Endothelial cell (in vitro differentiated cells): ENCODE results near the gene ANG. TPM values are rescaled to one million over a fixed set of nuclear protein-coding genes. Genes with fewer than 3 reads are reported as not detected.

ENCODE experiments used
- DNase-seq: peaks from one replicate; pipeline ENCODE4 v3.0.0; 2021; ENCODE audit warnings: low spot score
- H3K27ac Mint-ChIP-seq: one replicate; pipeline ENCODE4 v1.8.0; 2021; ENCODE audit warnings: mixed read lengths, inconsistent platforms; ENCODE audit not compliant: unreplicated experiment
- H3K27me3 Mint-ChIP-seq: one replicate; pipeline ENCODE4 v1.8.0; 2021; ENCODE audit warnings: mild to moderate bottlenecking, moderate library complexity, mixed read lengths, inconsistent platforms; ENCODE audit not compliant: unreplicated experiment
- H3K36me3 Mint-ChIP-seq: one replicate; pipeline ENCODE4 v1.8.0; 2021; ENCODE audit warnings: mild to moderate bottlenecking, low read depth, mixed read lengths, inconsistent platforms; ENCODE audit not compliant: unreplicated experiment
- H3K4me1 Mint-ChIP-seq: one replicate; pipeline ENCODE4 v1.8.0; 2021; ENCODE audit warnings: mild to moderate bottlenecking, mixed read lengths, inconsistent platforms; ENCODE audit not compliant: unreplicated experiment
- H3K4me3 Mint-ChIP-seq: one replicate; pipeline ENCODE4 v1.8.0; 2021; ENCODE audit warnings: mild to moderate bottlenecking, mixed read lengths, inconsistent platforms; ENCODE audit not compliant: unreplicated experiment
- H3K9me3 Mint-ChIP-seq: one replicate; pipeline ENCODE4 v1.8.0; 2021; ENCODE audit warnings: mixed read lengths, inconsistent platforms; ENCODE audit not compliant: unreplicated experiment
- CTCF ChIP-seq: fragments of 200-600 bp; sonication (generic); IDR thresholded peaks from one replicate; pipeline ENCODE4 v1.5.0; 2021; ENCODE audit warnings: antibody characterized with exemption; ENCODE audit not compliant: unreplicated experiment
- total RNA-seq: library from RNA; stranded (reverse); fragmentation: NEBNext Ultra II Directional; extraction: Animal tissue kit (Norgen Biotek cat#: 25700); gene quantifications from one replicate; pipeline ENCODE4 v1.2.1, GENCODE V29; 2021; ENCODE audit not compliant: unreplicated experiment

ANG gene
- total RNA-seq, 1 donor from 2014 or later, result 6.5 TPM

DNA sequence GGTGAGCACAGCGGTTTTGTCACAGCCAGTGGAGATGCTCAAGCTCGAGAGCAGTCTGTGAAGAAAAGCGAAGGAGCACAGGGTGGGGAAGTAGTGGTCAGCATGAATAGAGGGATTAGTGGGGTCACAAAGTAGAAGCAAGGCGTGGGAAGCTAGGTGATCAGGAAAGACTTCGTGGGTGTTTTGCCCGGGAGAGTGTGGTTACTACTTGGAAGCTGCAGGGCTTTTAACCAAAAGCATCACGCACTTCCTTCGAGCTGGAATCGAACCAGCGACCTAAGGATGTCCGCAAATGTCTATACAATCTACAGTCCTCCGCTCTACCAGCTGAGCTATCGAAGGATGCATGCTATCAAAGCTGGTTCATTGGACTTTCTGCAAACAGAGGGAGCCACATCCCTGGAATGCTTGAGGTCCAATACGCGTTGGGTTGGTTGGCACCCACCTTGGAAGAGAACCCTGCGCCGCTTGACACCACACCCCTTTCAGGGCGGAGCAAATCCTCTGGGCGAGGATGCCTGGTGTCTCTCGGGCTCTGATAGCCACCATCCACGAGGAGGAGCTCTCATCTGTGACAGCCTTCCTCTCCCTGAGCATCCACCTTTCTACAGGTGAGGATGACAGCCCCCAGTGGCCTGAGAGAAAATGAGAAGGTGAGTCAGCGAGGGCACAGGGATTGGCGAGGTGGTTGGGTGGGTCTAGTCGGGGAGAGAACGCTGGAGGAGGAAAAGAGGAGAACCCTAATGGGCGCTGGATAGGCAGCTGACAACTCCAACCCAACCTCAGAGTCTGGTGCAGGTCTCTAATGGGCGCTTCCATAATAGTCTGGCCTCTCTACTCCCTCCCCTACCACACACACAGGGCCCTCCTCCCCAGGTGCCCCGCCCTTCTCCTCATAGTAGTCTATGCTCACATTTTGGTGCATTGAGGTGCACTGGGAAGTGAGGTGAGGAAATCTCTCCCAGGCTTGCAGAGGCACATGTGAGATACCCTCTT lies 31.1 kb upstream of the ANG start:
- H3K27me3 Mint-ChIP-seq, result peaks cover 16% of the 10 kb centered on the region
- TF ChIP-seq CTCF, result no peak
- no peak overlapping the region for H3K27ac Mint-ChIP-seq
- peaks cover 3% of the 10 kb centered on the region for H3K36me3 Mint-ChIP-seq
- H3K4me3 Mint-ChIP-seq, result peak overlapping the region; percentile 37
- H3K9me3 Mint-ChIP-seq, result no peaks in the 10 kb centered on the region
- peaks cover 7% of the 10 kb centered on the region for H3K4me1 Mint-ChIP-seq
- peak; percentile 19 for DNase-seq

DNA sequence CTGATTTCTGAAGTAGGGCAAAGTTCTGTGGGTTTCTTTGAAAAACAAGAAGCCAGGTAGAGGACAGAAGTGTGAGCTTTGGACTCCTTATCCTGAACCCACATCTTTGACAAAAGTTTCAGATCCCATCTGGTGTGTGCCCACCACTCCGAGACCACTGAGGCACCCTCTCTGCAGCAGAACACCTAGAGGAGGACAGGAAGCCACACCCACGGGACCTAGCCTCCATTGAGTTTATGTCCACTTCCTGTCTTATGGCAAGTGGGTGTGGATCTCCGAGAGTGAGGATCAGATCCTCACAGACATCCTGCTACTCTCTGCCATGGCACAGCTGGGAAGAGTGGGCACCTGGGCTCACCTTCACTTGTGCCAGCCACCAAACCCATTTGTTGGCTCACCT lies 30.3 kb upstream of the ANG start:
- TF ChIP-seq CTCF, result no peak
- Mint-ChIP-seq H3K27me3 (peaks cover 19% of the 10 kb centered on the region), H3K4me3 (no peak overlapping the region), H3K4me1 (peaks cover 13% of the 10 kb centered on the region), H3K27ac (no peak overlapping the region), H3K36me3 (peaks cover 4% of the 10 kb centered on the region), H3K9me3 (no peaks in the 10 kb centered on the region)
- no peak for DNase-seq

DNA sequence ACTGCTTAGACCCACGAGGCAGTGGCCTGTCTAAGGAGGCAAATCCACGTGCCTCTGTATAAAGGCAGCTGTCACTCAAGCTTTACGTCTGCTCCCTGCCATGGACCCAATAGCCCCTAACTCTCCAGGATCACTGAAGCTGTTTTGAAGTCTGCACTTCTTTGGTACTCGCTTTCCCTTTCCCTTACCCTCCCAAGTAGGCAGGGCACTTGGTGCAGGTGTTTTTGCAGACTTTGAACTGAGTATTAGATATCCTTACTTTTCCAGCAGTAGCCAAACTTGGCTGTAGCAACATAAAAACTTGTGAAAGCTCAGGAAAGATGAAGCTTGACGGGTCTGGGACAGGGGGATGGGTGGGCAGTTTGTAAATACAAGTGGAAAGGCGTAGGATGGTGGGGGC lies 29.2 kb upstream of the ANG start:
- Mint-ChIP-seq H3K4me1 (peaks cover 12% of the 10 kb centered on the region), H3K4me3 (no peak overlapping the region), H3K27ac (no peak overlapping the region), H3K9me3 (no peaks in the 10 kb centered on the region), H3K27me3 (peaks cover 23% of the 10 kb centered on the region), H3K36me3 (peaks cover 4% of the 10 kb centered on the region)
- no peak for TF ChIP-seq CTCF
- DNase-seq, result no peak

- Mint-ChIP-seq H3K4me1 (peaks cover 10% of the 10 kb centered on the region), H3K4me3 (no peak overlapping the region), H3K27ac (no peak overlapping the region), H3K27me3 (peaks cover 21% of the 10 kb centered on the region), H3K9me3 (no peaks in the 10 kb centered on the region), H3K36me3 (peaks cover 4% of the 10 kb centered on the region)
- TF ChIP-seq CTCF, result no peak
- no peak for DNase-seq
These were observed 28.7 kb upstream of the ANG start for GRCh38 chr14:20659813-20660395.

DNA sequence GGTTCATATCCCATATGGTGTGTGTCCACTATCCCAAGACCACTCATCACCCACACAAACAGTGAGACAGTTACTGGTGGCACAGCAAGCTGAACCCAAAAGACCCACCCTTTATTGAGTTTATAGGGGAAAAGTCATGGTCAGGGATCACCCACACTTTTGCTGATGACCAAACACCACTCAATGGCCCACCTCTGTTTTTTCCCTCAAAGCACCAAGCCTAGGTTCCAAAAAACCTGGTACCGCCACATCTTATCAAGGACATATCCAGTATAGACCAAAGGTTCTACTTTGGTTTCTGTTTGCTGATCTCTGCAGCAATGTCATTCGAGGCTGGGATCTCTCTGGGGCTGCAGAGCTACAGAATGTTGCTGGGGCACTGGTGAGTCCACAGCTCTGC lies 27.4 kb upstream of the ANG start:
- peaks cover 10% of the 10 kb centered on the region for H3K4me1 Mint-ChIP-seq
- no peak overlapping the region for H3K4me3 Mint-ChIP-seq
- H3K27me3 Mint-ChIP-seq, result peaks cover 20% of the 10 kb centered on the region
- no peak overlapping the region for H3K27ac Mint-ChIP-seq
- H3K36me3 Mint-ChIP-seq, result peaks cover 4% of the 10 kb centered on the region
- DNase-seq, result no peak
- no peaks in the 10 kb centered on the region for H3K9me3 Mint-ChIP-seq
- TF ChIP-seq CTCF, result no peak
